22Rv1 (cell line): ENCODE measurements around the gene FAIM.
A peak's percentile ranks its signal among the peaks of the same experiment; 100 is the strongest.

Experiments used
- H3K27ac ChIP-seq: fragments of 450-650 bp; 2 replicates; pipeline ENCODE4 v1.5.1; 2017
- ZFX ChIP-seq: fragments of 450-650 bp; IDR thresholded peaks from 2 replicates; pipeline ENCODE4 v1.6.1; 2017; ENCODE audit warnings: antibody characterized with exemption, borderline replicate concordance
- TF ChIP-seq, protein P1 (sequence below): fragments of 450-650 bp; IDR thresholded peaks from 2 replicates; pipeline ENCODE4 v1.5.1; 2017; ENCODE audit warnings: mild to moderate bottlenecking

Gene FAIM

DNA sequence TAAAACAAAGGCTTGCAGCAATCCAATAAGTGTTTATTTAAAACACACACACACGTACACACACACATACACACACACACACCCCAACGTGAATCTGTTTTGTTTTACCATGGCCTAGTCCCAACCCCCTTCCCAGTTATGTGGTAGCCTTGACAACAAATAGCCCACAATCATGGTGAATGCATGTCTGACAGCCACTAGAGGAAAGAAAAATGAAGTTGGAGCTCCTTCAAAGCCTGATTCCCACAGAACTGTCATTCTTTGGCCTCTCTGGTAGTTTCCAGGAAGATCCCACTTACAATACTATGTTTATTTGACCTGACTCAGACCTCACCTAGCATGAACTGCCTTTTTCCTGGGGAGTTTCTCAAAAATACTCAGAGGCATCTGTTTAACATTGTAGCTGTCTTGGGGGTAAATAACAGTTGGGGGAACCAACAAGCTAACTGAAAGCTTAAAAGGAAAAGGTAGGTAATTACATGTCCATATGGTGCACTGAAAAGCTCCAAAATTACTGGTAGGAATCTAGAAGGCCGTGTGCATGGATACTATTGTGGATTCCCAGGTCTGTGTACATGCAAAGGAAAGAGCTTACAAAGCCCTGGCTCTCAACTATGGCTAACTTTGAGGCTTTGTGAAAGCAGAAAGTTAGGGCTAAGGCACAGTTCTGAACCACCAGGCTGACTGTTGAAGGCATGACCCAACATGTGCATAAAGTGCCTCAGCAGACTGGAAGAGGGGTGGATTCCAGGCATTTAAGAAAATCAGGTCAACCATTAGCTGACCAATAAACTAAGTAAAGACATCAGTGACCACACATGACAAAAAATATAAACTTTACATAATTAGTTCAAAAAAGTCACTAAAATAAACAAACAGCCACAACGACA lies 65.3 kb downstream of the FAIM start:
- H3K27ac ChIP-seq, result no peak overlapping the region
- TF ChIP-seq, protein P1, sequence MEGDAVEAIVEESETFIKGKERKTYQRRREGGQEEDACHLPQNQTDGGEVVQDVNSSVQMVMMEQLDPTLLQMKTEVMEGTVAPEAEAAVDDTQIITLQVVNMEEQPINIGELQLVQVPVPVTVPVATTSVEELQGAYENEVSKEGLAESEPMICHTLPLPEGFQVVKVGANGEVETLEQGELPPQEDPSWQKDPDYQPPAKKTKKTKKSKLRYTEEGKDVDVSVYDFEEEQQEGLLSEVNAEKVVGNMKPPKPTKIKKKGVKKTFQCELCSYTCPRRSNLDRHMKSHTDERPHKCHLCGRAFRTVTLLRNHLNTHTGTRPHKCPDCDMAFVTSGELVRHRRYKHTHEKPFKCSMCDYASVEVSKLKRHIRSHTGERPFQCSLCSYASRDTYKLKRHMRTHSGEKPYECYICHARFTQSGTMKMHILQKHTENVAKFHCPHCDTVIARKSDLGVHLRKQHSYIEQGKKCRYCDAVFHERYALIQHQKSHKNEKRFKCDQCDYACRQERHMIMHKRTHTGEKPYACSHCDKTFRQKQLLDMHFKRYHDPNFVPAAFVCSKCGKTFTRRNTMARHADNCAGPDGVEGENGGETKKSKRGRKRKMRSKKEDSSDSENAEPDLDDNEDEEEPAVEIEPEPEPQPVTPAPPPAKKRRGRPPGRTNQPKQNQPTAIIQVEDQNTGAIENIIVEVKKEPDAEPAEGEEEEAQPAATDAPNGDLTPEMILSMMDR, result no peak
- TF ChIP-seq ZFX, result no peak

DNA sequence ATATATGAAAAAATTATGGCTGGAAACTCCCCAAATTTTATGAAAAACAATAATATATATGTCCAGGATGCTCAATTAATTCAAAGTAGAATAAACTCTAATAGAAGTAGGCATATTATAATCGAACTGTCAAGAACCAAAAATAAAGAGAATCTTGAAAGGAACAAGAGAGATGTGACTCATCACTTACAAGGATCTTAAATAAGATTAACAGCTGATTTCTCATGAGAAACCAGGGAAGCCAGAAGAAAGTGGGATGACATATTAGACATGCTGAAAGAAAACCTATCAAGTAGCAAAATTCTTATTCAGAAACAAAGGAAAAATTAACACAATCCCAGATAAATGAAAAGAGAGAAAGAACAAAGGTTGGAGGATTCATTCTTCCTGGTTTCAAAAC lies 66.8 kb downstream of the FAIM start:
- TF ChIP-seq ZFX, result no peak
- TF ChIP-seq, protein P1, result no peak
- H3K27ac ChIP-seq, result no peak overlapping the region

DNA sequence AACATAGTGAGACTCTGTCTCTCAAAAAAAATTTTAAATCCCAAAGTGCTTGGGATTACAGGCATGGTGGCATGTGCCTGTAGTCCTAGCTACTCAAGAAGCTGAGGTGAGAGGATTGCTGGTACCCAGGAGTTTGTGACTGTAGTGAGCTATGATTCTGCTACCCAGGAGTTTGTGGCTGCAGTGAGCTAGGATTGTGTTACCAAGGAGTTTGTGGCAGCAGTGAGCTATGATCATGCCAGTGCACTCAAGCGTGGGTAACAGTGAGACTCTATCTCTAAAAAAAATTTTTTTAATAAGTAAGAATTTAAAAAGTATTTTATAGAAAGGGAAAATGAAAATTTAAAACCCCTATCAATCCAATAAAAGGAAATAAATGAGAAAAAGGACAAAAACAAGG lies 69.5 kb downstream of the FAIM start:
- no peak overlapping the region for H3K27ac ChIP-seq
- TF ChIP-seq, protein P1, result no peak
- no peak for TF ChIP-seq ZFX

DNA sequence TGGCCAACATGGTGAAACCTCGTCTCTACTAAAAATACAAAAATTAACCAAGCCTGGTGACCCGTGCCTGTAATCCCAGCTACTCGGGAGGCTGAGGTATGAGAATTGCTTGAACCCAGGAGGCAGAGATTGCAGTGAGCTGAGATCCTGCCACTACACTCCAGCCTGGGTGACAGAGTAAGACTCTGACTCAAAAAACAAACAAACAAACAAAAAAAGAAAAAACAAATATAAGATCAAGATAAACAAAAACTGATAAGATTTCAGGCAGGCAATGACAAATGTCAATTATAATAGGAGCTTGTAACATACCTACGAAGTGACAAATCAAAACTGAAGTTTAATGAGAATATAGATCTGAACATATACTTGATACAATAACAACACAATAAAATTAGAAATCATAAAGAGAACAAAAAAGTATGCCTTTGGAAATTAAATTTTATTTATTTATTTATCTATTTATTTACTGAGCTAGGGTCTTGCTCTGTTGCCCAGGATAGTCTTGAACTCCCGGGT lies 70.4 kb downstream of the FAIM start:
- no peak for TF ChIP-seq ZFX
- TF ChIP-seq, protein P1, result no peak
- H3K27ac ChIP-seq, result 0 out of 2 replicates have a peak overlapping the region, but pooled peaks have one; percentile 15

DNA sequence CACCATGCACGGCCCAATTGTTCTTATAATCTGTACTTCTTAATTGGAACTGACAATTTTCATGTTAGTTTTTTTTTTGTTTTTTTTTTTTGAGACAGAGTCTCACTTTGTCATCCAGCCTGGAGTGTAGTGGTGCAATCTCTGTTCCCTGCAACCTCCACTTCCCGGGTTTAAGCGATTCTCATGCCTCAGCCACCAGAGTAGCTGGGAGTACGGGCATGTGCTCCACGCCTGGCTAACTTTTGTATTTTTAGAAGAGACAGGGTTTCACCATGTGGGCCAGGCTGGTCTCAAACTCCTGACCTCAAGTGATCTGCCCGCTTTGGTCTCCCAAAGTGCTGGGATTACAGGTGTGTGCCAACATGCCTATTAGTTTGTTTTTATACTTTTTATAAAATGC lies 72.4 kb downstream of the FAIM start:
- H3K27ac ChIP-seq, result peak overlapping the region; percentile 3; the same call in 1 of the 2 replicates

DNA sequence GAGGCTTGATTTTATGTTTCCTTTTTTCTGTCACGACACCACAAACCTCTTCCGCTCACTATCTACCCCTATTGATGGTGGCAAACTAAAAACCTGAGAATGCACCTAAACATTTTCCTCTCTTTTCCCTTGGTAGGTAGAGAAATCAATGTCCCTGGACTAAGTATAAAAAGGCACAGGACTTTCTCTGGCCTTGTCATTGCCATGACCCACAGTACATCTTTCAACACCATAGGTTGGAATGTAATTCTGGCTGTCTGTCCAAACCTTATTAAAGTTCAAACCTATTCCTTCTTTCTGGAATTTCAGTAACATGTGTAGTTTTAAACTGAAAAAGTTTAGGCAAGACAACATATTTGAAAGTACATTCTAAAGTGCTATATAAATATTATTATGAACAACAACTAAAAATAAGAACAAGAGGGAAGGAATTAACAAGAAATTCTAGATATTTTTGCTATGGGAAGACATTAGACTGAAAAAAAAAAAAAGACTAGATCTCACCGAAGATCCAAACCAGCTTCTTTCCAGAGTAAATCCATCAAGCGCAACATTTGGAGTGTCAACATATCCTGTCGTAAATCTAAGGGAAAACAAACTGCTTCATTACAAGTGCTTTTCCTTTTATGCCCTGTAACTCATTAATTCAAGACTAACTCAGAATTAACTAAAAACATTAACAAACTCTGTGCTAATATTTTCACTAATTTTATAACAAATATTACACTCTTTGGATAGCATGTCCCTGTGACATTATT lies 73.1 kb downstream of the FAIM start:
- no peak for TF ChIP-seq ZFX
- TF ChIP-seq, protein P1, result no peak
- peak overlapping the region; percentile 3; the same call in 1 of the 2 replicates for H3K27ac ChIP-seq

DNA sequence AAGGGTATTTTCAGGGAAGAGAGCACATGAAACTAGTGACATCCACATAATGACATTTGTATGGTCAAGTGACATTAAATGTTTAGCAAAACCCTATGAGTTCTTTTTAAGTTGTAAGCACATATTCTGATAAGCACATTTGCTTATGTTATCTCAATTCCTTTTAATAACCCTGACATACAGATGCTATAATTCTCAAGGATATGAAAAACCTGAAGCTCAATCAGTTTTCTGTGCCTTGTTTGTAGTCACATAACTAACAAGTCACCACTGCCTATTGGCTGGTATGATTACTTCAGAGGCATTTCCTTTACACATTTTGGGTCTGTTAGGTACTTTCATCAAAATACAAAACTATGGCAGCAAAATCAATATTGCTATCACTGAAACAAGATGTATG lies 74.1 kb downstream of the FAIM start:
- no peak overlapping the region for H3K27ac ChIP-seq

More for the DNA sequence above, 74.1 kb downstream of the FAIM start:
- TF ChIP-seq, protein P1, result no peak
- TF ChIP-seq ZFX, result no peak
